Measurements from ENCODE around the gene CNTN1.

DNA sequence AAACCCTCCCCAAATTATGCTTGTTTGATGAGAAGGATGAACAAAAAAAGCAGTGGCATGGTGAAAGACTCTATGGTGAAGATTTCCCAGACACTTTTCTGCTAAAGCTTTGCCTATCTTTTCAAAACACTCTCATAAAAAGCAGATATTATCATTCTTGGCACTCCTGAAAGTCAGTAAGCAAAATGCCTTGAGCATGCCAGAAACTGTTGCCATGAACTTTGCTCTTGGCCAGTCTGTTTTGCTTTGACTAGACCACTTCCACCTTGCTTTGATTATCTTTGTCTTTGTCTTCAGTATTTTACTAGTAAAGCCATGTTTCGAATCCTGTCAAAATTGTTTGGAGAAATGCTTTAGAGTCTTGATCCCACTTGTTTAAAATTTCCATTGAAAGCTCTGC, 110.4 kb downstream of the CNTN1 start:
- TF ChIP-seq, protein P1, sequence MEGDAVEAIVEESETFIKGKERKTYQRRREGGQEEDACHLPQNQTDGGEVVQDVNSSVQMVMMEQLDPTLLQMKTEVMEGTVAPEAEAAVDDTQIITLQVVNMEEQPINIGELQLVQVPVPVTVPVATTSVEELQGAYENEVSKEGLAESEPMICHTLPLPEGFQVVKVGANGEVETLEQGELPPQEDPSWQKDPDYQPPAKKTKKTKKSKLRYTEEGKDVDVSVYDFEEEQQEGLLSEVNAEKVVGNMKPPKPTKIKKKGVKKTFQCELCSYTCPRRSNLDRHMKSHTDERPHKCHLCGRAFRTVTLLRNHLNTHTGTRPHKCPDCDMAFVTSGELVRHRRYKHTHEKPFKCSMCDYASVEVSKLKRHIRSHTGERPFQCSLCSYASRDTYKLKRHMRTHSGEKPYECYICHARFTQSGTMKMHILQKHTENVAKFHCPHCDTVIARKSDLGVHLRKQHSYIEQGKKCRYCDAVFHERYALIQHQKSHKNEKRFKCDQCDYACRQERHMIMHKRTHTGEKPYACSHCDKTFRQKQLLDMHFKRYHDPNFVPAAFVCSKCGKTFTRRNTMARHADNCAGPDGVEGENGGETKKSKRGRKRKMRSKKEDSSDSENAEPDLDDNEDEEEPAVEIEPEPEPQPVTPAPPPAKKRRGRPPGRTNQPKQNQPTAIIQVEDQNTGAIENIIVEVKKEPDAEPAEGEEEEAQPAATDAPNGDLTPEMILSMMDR (IDR thresholded peaks at IDR 0.05; ENCODE audit: poor library complexity, severe bottlenecking): no peak
- TF ChIP-seq MXI1 (conservative IDR thresholded peaks at IDR 0.05; ENCODE audit: poor library complexity, severe bottlenecking) (no peak), EP300 (conservative IDR thresholded peaks at IDR 0.05; ENCODE audit: poor library complexity, severe bottlenecking) (no peak), EZH2 (IDR thresholded peaks at IDR 0.05; ENCODE audit: borderline replicate concordance, insufficient read depth, low read length, poor library complexity, severe bottlenecking) (no peak), POLR2AphosphoS5 (IDR thresholded peaks at IDR 0.05) (no peak), TAF1 (IDR thresholded peaks at IDR 0.05; ENCODE audit: low read depth) (no peak), RAD21 (conservative IDR thresholded peaks at IDR 0.05) (no peak)
- TF ChIP-seq, protein P2, sequence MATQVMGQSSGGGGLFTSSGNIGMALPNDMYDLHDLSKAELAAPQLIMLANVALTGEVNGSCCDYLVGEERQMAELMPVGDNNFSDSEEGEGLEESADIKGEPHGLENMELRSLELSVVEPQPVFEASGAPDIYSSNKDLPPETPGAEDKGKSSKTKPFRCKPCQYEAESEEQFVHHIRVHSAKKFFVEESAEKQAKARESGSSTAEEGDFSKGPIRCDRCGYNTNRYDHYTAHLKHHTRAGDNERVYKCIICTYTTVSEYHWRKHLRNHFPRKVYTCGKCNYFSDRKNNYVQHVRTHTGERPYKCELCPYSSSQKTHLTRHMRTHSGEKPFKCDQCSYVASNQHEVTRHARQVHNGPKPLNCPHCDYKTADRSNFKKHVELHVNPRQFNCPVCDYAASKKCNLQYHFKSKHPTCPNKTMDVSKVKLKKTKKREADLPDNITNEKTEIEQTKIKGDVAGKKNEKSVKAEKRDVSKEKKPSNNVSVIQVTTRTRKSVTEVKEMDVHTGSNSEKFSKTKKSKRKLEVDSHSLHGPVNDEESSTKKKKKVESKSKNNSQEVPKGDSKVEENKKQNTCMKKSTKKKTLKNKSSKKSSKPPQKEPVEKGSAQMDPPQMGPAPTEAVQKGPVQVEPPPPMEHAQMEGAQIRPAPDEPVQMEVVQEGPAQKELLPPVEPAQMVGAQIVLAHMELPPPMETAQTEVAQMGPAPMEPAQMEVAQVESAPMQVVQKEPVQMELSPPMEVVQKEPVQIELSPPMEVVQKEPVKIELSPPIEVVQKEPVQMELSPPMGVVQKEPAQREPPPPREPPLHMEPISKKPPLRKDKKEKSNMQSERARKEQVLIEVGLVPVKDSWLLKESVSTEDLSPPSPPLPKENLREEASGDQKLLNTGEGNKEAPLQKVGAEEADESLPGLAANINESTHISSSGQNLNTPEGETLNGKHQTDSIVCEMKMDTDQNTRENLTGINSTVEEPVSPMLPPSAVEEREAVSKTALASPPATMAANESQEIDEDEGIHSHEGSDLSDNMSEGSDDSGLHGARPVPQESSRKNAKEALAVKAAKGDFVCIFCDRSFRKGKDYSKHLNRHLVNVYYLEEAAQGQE (IDR thresholded peaks at IDR 0.05; ENCODE audit: borderline replicate concordance): no peak

All from neural cell (in vitro differentiated cells).